C4-2B (cell line): ENCODE data around the gene NTN5.

ENCODE experiments used
- ZFX ChIP-seq: fragments of 450-650 bp; IDR thresholded peaks from 2 replicates; pipeline ENCODE4 v1.6.1; 2017
- TF ChIP-seq, protein P1 (sequence below): fragments of 450-650 bp; conservative IDR thresholded peaks from 2 replicates; pipeline ENCODE4 v1.5.1; 2017; ENCODE audit warnings: mild to moderate bottlenecking

DNA sequence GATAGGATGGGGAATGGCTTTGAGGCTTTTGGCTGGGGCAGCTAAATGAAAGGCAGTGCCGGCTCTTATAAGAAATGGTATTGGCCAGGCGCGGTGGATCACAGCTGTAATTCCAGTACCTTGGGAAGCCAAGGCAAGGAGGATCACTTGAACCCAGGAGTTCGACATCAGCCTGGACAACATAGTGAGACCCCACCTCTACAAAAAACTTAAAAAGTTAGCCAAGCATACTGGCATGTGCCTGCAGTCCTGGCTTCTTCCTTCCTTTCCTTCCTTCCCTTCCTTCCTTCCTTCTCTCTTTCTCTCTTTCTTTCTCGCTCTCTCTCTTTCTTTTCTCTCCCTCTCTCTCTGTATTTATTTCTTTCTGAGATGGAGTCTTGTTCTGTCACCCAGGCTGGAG lies 30.0 kb downstream of the NTN5 start:
- TF ChIP-seq, protein P1, sequence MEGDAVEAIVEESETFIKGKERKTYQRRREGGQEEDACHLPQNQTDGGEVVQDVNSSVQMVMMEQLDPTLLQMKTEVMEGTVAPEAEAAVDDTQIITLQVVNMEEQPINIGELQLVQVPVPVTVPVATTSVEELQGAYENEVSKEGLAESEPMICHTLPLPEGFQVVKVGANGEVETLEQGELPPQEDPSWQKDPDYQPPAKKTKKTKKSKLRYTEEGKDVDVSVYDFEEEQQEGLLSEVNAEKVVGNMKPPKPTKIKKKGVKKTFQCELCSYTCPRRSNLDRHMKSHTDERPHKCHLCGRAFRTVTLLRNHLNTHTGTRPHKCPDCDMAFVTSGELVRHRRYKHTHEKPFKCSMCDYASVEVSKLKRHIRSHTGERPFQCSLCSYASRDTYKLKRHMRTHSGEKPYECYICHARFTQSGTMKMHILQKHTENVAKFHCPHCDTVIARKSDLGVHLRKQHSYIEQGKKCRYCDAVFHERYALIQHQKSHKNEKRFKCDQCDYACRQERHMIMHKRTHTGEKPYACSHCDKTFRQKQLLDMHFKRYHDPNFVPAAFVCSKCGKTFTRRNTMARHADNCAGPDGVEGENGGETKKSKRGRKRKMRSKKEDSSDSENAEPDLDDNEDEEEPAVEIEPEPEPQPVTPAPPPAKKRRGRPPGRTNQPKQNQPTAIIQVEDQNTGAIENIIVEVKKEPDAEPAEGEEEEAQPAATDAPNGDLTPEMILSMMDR = no peak
- TF ChIP-seq ZFX = no peak
